GM23338 (cell line): ENCODE data around the gene MYOZ3. TPM values are rescaled to one million over a fixed set of nuclear protein-coding genes. Genes with fewer than 3 reads are reported as not detected.

Experiments used
- ATAC-seq: fragments of 200-7000 bp; cut with Tn5 transposase; 3 replicates; pipeline ENCODE4 v1.9.1; 2020
- DNase-seq: peaks from one replicate; pipeline ENCODE4 v3.0.0-alpha.2; 2015; ENCODE audit warnings: low spot score
- H2AFZ ChIP-seq: fragments of 200-600 bp; sonication (generic); 2 replicates; pipeline ENCODE4 v1.8.0; 2016; ENCODE audit warnings: antibody characterized with exemption, mild to moderate bottlenecking, moderate library complexity
- H3F3A ChIP-seq: fragments of 200-600 bp; sonication (generic); replicated peaks from 2 replicates; pipeline ENCODE4 v1.8.0; 2017; ENCODE audit warnings: antibody characterized with exemption, mixed run types, low read depth
- H3K27ac ChIP-seq: fragments of 200-600 bp; sonication (generic); 2 replicates; pipeline ENCODE4 v1.6.1; 2016; ENCODE audit warnings: low read depth
- H3K27me3 ChIP-seq: fragments of 200-600 bp; sonication (generic); 2 replicates; pipeline ENCODE4 v1.8.0; 2016; ENCODE audit warnings: mild to moderate bottlenecking, mixed run types, moderate library complexity; ENCODE audit not compliant: insufficient read depth
- H3K36me3 ChIP-seq: fragments of 200-600 bp; sonication (generic); 2 replicates; pipeline ENCODE4 v1.8.0; 2016; ENCODE audit warnings: mild to moderate bottlenecking; ENCODE audit not compliant: insufficient read depth
- H3K4me1 ChIP-seq: fragments of 200-600 bp; sonication (generic); 2 replicates; pipeline ENCODE4 v1.8.0; 2016; ENCODE audit warnings: mild to moderate bottlenecking, moderate library complexity; ENCODE audit not compliant: insufficient read depth
- H3K4me2 ChIP-seq: fragments of 200-600 bp; sonication (generic); 2 replicates; pipeline ENCODE4 v1.7.1; 2017; ENCODE audit warnings: mixed run types
- H3K4me3 ChIP-seq: fragments of 200-600 bp; sonication (generic); 2 replicates; pipeline ENCODE4 v1.6.1; 2016; ENCODE audit warnings: mixed run types
- H3K79me2 ChIP-seq: fragments of 200-600 bp; sonication (generic); replicated peaks from 2 replicates; pipeline ENCODE4 v1.8.0; 2017; ENCODE audit warnings: mild to moderate bottlenecking; ENCODE audit not compliant: insufficient read depth
- H3K9me2 ChIP-seq: fragments of 200-600 bp; sonication (generic); 2 replicates; pipeline ENCODE4 v1.8.0; 2017; ENCODE audit not compliant: insufficient read depth
- H4K20me1 ChIP-seq: fragments of 200-600 bp; sonication (generic); replicated peaks from 2 replicates; pipeline ENCODE4 v1.8.0; 2017; ENCODE audit warnings: mild to moderate bottlenecking; ENCODE audit not compliant: insufficient read depth
- H3K27ac Mint-ChIP-seq: 2 replicates; pipeline ENCODE4 v1.8.0; 2020; ENCODE audit warnings: inconsistent platforms, mild to moderate bottlenecking, moderate library complexity, mixed read lengths
- H3K27me3 Mint-ChIP-seq: 3 replicates; pipeline ENCODE4 v1.8.0; 2022; ENCODE audit warnings: low read depth, mild to moderate bottlenecking, moderate library complexity, mixed read lengths, inconsistent platforms; ENCODE audit not compliant: insufficient read depth, poor library complexity
- H3K36me3 Mint-ChIP-seq: 3 replicates; pipeline ENCODE4 v1.8.0; 2021; ENCODE audit warnings: low read depth, mild to moderate bottlenecking, inconsistent platforms, moderate library complexity, mixed read lengths
- H3K4me1 Mint-ChIP-seq: 3 replicates; pipeline ENCODE4 v1.8.0; 2020; ENCODE audit warnings: mild to moderate bottlenecking, inconsistent platforms, mixed read lengths
- H3K4me3 Mint-ChIP-seq: 3 replicates; pipeline ENCODE4 v1.8.0; 2021; ENCODE audit warnings: moderate library complexity, mild to moderate bottlenecking, inconsistent platforms, mixed read lengths
- H3K9me3 Mint-ChIP-seq: 3 replicates; pipeline ENCODE4 v1.8.0; 2020; ENCODE audit warnings: moderate library complexity, mild to moderate bottlenecking, inconsistent platforms, mixed read lengths
- CREB1 ChIP-seq: fragments of 250-450 bp; sonication (Bioruptor Pico); IDR thresholded peaks from 2 replicates; pipeline ENCODE4 v1.5.0; 2020; ENCODE audit warnings: low read depth, mild to moderate bottlenecking, moderate library complexity
- EZH2 ChIP-seq: fragments of 200-600 bp; sonication (generic); IDR thresholded peaks from one replicate; pipeline ENCODE4 v1.8.0; 2017; ENCODE audit warnings: antibody characterized with exemption, mild to moderate bottlenecking, low read depth; ENCODE audit not compliant: unreplicated experiment
- EZH2phosphoT487 ChIP-seq: fragments of 200-600 bp; sonication (generic); IDR thresholded peaks from one replicate; pipeline ENCODE4 v1.8.1; 2018; ENCODE audit warnings: antibody characterized with exemption; ENCODE audit not compliant: unreplicated experiment
- JUNB ChIP-seq: IDR thresholded peaks from one replicate; pipeline ENCODE4 v1.6.1; 2016; ENCODE audit warnings: antibody characterized with exemption; ENCODE audit not compliant: unreplicated experiment
- NANOG ChIP-seq: IDR thresholded peaks from 2 replicates; pipeline ENCODE4 v1.6.1; 2016; ENCODE audit warnings: antibody characterized with exemption, borderline replicate concordance
- POLR2AphosphoS5 ChIP-seq: IDR thresholded peaks from 2 replicates; pipeline ENCODE4 v1.6.1; 2016; ENCODE audit warnings: antibody characterized with exemption, low read depth
- STAT1 ChIP-seq: IDR thresholded peaks from one replicate; pipeline ENCODE4 v1.6.1; 2016; ENCODE audit warnings: antibody characterized with exemption; ENCODE audit not compliant: unreplicated experiment
- ZNF114 ChIP-seq: fragments of 250-450 bp; sonication (Bioruptor Pico); IDR thresholded peaks from 2 replicates; pipeline ENCODE4 v1.5.0; 2020; ENCODE audit warnings: mild to moderate bottlenecking, moderate library complexity
- ZNF462 ChIP-seq: fragments of 250-450 bp; sonication (Bioruptor Pico); IDR thresholded peaks from 2 replicates; pipeline ENCODE4 v1.5.0; 2020; ENCODE audit warnings: mild to moderate bottlenecking, moderate library complexity
- polyA plus RNA-seq: library from polyadenylated mRNA; unstranded; fragments of >200 nt; fragmentation: Nextera tagmentation; extraction: Ambion mirVana; gene quantifications from 2 replicates; pipeline ENCODE4 v1.2.1, GENCODE V29; 2016
- total RNA-seq: library from RNA; depleted of rRNA; stranded (reverse); fragments of >200 nt; shearing (Covaris generic); gene quantifications from 2 replicates; pipeline ENCODE4 v1.2.3, GENCODE V29; 2014
- TF ChIP-seq, protein P1 (sequence below): IDR thresholded peaks from one replicate; pipeline ENCODE4 v1.6.1; 2018; ENCODE audit warnings: antibody characterized with exemption; ENCODE audit not compliant: unreplicated experiment
- TF ChIP-seq, protein P2 (sequence below): IDR thresholded peaks from 2 replicates; pipeline ENCODE4 v1.6.1; 2016; ENCODE audit warnings: antibody characterized with exemption
- TF ChIP-seq, protein P3 (sequence below), 2 experiments: fragments of 200-600 bp in 1 of 2; sonication (generic) in 1 of 2; conservative IDR thresholded peaks; 2 replicates each; pipeline versions ENCODE4 v1.5.1 to v1.6.1; 2016 to 2017; ENCODE audit warnings: antibody characterized with exemption in 2 of 2, low read depth in 2 of 2, mild to moderate bottlenecking in 2 of 2, moderate library complexity in 1 of 2

The MYOZ3 gene
- total and polyA plus RNA-seq, 2 experiments from 2014 or later, result 12.7 to 13.8 TPM

GRCh38 chr5:150640311-150641005, 20.6 kb upstream of the MYOZ3 start, which contains the start of gene SYNPO:
Gene SYNPO (plus strand): TSS chr5:150640660. CDS start chr5:150648276, 7,616 bp downstream.
- no peak within 1 kb of the TSS; the same call in 2 of the 3 replicates for H3K4me3 Mint-ChIP-seq
- H3K9me2 ChIP-seq, result no peaks in the 10 kb centered on the region
- H3K4me1 ChIP-seq, result peaks cover 7% of the 10 kb centered on the region; the same call in 1 of the 2 replicates
- no peak within 1 kb of the TSS for H3K27ac ChIP-seq
- H3K27me3 ChIP-seq, result no peaks in the 10 kb centered on the region
- peaks cover 41% of the 10 kb centered on the region for H3K4me1 Mint-ChIP-seq
- H3K36me3 ChIP-seq, result no peaks in the 10 kb centered on the region
- no peak for TF ChIP-seq CREB1 (CRISPR knock-in tag)
- TF ChIP-seq EZH2phosphoT487, result no peak
- no peak for TF ChIP-seq NANOG
- no peak for TF ChIP-seq STAT1
- TF ChIP-seq, protein P1, sequence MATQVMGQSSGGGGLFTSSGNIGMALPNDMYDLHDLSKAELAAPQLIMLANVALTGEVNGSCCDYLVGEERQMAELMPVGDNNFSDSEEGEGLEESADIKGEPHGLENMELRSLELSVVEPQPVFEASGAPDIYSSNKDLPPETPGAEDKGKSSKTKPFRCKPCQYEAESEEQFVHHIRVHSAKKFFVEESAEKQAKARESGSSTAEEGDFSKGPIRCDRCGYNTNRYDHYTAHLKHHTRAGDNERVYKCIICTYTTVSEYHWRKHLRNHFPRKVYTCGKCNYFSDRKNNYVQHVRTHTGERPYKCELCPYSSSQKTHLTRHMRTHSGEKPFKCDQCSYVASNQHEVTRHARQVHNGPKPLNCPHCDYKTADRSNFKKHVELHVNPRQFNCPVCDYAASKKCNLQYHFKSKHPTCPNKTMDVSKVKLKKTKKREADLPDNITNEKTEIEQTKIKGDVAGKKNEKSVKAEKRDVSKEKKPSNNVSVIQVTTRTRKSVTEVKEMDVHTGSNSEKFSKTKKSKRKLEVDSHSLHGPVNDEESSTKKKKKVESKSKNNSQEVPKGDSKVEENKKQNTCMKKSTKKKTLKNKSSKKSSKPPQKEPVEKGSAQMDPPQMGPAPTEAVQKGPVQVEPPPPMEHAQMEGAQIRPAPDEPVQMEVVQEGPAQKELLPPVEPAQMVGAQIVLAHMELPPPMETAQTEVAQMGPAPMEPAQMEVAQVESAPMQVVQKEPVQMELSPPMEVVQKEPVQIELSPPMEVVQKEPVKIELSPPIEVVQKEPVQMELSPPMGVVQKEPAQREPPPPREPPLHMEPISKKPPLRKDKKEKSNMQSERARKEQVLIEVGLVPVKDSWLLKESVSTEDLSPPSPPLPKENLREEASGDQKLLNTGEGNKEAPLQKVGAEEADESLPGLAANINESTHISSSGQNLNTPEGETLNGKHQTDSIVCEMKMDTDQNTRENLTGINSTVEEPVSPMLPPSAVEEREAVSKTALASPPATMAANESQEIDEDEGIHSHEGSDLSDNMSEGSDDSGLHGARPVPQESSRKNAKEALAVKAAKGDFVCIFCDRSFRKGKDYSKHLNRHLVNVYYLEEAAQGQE, result no peak
- no peak for TF ChIP-seq ZNF462 (CRISPR knock-in tag)
- no peak for TF ChIP-seq ZNF114 (CRISPR knock-in tag)
- TF ChIP-seq, protein P2, sequence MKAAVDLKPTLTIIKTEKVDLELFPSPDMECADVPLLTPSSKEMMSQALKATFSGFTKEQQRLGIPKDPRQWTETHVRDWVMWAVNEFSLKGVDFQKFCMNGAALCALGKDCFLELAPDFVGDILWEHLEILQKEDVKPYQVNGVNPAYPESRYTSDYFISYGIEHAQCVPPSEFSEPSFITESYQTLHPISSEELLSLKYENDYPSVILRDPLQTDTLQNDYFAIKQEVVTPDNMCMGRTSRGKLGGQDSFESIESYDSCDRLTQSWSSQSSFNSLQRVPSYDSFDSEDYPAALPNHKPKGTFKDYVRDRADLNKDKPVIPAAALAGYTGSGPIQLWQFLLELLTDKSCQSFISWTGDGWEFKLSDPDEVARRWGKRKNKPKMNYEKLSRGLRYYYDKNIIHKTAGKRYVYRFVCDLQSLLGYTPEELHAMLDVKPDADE, result no peak
- TF ChIP-seq EZH2, result no peak
- TF ChIP-seq POLR2AphosphoS5, result no peak
- TF ChIP-seq, protein P3, sequence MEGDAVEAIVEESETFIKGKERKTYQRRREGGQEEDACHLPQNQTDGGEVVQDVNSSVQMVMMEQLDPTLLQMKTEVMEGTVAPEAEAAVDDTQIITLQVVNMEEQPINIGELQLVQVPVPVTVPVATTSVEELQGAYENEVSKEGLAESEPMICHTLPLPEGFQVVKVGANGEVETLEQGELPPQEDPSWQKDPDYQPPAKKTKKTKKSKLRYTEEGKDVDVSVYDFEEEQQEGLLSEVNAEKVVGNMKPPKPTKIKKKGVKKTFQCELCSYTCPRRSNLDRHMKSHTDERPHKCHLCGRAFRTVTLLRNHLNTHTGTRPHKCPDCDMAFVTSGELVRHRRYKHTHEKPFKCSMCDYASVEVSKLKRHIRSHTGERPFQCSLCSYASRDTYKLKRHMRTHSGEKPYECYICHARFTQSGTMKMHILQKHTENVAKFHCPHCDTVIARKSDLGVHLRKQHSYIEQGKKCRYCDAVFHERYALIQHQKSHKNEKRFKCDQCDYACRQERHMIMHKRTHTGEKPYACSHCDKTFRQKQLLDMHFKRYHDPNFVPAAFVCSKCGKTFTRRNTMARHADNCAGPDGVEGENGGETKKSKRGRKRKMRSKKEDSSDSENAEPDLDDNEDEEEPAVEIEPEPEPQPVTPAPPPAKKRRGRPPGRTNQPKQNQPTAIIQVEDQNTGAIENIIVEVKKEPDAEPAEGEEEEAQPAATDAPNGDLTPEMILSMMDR (conservative IDR thresholded peaks at IDR 0.05; ENCODE audit: low read depth in 2 of 2), result no peak
- TF ChIP-seq JUNB, result no peak
- H3F3A ChIP-seq, result no peaks in the 10 kb centered on the region
- peaks cover 11% of the 10 kb centered on the region for H3K27me3 Mint-ChIP-seq
- H2AFZ ChIP-seq, result 0 out of 2 replicates have a peak within 1 kb of the TSS, but pooled peaks have one; percentile 32
- no peaks in the 10 kb centered on the region for H3K9me3 Mint-ChIP-seq
- ATAC-seq (peak; percentile 9; the same call in 2 of the 3 replicates), DNase-seq (no peak)
- no peak within 1 kb of the TSS for H3K4me3 ChIP-seq
- H3K27ac Mint-ChIP-seq, result no peak within 1 kb of the TSS
- H4K20me1 ChIP-seq, result no peaks in the 10 kb centered on the region
- no peak within 1 kb of the TSS for H3K4me2 ChIP-seq
- H3K36me3 Mint-ChIP-seq, result no peaks in the 10 kb centered on the region
- no peaks in the 10 kb centered on the region for H3K79me2 ChIP-seq
